CD4-positive, alpha-beta T cell treated with Interleukin-2 at 100 ng/mL for 4 hours (primary cell): ENCODE measurements around the gene MUC5B.
"Not testable (repeated sequence)": the region's sequence is repeated elsewhere in the genome, so short reads cannot be mapped to it uniquely, and the experiment has no call there.

Experiments used
- DNase-seq: peaks from one replicate; pipeline ENCODE4 v3.0.0-alpha.2; 2020; ENCODE audit warnings: low spot score

MUC5B gene

GRCh38 chr11:1189816-1190215 lies 33.0 kb upstream of the MUC5B start:
- not testable (repeated sequence) for DNase-seq

- DNase-seq = not testable (repeated sequence)
Measured at GRCh38 chr11:1191786-1192470, 30.9 kb upstream of the MUC5B start.

DNA sequence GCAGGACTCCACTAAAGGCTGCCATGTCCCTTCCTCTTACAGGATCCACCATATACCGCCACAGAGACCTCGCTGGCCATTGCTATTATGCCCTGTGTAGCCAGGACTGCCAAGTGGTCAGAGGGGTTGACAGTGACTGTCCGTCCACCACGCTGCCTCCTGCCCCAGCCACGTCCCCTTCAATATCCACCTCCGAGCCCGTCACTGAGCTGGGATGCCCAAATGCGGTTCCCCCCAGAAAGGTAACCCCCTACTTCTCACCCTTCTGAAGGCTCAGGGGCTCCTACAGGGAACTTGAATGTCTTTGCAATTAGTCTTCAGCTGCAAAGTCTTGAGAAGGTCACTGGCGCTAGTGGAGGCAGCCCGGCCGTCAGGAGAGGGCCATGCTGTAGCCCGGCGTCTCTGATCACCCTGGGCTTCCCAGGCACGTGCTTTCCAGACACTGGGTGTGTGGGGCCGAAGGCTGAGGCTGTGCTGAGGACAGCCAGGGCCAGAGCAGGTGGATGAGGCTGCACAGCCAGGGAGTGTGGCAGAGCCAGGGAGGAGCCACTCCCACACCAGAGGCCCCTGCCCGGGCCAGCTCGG lies 30.0 kb upstream of the MUC5B start:
- no peak for DNase-seq

- no peak for DNase-seq
Measured at GRCh38 chr11:1193326-1194230, 29.3 kb upstream of the MUC5B start.

DNA sequence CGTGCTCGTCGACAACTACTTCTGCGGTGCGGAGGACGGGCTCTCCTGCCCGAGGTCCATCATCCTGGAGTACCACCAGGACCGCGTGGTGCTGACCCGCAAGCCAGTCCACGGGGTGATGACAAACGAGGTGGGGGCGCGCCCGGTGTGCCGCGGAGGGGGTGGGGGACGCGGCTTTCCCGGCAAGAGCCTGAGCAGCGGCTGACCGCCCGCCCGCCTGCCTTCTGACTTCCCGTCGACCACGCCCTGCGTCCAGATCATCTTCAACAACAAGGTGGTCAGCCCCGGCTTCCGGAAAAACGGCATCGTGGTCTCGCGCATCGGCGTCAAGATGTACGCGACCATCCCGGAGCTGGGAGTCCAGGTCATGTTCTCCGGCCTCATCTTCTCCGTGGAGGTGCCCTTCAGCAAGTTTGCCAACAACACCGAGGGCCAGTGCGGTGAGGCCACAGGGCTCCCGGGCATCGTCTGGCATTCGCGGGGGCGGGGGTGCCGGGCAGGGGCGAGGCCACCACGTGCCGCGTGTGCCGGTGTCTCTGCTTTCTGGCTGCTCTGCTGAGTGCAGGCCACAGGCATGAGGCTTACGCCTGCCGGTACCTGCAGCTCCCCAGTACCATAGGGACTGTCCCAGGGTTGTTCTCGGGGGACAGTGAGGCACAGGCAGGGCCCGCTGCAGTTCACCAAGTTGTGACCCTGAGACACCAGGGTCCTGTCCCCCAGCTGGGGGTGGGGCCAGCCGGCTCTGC lies 28.5 kb upstream of the MUC5B start:
- DNase-seq = no peak

DNA sequence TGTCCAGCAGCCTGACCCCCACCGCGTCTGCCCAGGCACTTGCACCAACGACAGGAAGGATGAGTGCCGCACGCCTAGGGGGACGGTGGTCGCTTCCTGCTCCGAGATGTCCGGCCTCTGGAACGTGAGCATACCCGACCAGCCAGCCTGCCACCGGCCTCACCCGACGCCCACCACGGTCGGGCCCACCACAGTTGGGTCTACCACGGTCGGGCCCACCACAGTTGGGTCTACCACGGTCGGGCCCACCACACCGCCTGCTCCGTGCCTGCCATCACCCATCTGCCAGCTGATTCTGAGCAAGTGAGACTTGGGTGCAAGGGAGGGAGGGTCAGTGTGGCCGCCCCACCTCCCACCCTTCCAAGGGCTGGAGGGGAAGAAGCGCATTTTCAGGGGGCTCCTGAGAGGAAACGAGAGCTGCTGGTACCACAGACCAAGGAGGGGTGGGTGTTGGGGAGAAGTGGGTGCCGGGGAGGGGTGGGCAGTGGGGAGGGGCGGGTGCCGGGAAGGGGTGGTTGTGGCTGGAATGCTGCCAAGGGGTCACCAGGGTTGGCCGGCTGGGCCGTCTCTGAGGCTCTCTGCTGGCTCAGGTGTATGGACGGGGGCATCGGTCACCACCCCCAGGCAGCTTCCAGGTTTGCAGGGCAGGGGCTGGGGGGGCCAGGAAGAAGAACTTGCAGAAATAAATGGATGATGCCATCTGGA lies 27.7 kb upstream of the MUC5B start:
- DNase-seq = no peak

DNA sequence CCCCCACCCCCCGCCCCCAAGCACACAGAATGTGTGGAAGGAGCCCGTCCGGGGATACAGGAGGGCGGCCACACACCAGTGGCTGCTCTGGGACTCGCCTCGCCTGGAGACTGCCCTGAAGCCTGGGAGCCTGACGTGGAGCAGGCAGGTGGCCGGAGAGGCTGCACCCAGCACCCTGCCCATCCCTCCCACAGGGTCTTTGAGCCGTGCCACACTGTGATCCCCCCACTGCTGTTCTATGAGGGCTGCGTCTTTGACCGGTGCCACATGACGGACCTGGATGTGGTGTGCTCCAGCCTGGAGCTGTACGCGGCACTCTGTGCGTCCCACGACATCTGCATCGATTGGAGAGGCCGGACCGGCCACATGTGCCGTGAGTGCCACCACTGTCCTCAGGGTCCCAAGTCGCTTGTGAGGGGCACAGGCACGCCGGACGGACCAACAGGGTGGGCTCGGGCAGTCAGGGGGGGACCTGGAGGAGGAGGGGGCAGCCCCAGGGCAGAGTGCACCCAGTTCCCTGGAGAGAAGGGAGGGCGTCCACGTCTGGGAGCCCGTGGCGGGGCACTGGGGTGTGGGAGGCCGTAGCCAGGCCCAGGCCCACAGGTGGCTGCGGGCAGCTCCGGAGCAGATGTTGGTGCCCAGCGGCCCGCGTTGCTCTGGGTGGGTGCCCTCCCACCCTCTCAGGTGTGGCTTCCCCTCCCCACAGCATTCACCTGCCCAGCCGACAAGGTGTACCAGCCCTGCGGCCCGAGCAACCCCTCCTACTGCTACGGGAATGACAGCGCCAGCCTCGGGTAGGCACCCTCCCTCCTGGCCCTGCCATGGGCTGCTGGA lies 27.0 kb upstream of the MUC5B start:
- no peak for DNase-seq

- no peak for DNase-seq
Measured at GRCh38 chr11:1196516-1197391, 26.1 kb upstream of the MUC5B start.

DNA sequence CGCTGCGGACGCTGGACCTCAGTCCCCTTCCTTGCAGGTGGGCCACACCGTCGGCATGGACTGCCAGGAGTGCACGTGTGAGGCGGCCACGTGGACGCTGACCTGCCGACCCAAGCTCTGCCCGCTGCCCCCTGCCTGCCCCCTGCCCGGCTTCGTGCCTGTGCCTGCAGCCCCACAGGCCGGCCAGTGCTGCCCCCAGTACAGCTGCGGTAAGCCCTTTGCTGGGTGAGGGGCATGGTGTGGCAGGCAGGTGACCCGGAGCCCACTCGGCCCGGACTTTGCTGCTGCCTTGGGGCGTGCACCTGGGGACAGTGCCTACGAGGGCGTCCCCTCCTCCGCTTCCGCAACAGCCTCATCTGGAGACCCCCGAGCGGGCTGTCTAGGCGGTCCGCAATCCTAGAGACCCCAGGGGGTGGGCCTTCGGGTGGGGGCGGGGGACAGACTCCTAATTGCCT lies 25.4 kb upstream of the MUC5B start:
- DNase-seq = no peak

DNA sequence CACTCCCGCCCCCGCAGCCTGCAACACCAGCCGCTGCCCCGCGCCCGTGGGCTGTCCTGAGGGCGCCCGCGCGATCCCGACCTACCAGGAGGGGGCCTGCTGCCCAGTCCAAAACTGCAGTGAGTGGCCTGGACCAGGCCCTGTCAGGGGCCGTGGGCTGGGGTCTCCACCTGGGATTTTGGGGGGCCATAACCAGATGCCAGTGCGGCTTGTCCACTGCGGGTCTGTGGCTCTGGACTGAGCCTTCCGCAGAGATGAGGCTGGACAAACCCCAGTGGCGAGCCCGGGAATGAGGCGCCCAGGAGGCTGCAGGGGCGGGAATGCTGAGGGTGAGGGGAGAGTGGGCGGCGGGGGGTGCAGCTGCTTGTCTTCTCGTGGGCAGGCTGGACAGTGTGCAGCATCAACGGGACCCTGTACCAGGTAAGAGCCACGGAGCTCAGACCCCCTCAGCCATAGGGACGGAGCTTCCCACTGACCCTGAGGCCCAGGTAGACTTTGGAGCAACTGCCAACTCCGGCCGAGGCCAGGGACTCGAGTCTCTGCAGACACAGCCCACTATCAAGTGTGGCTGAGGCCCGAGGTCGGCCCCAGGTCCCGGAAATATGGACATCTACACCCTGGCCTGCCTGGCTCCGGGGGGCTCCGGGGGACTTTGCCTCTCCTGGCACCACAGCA lies 24.8 kb upstream of the MUC5B start:
- DNase-seq = no peak

GRCh38 chr11:1198561-1199240 lies 24.2 kb upstream of the MUC5B start:
- no peak for DNase-seq

DNA sequence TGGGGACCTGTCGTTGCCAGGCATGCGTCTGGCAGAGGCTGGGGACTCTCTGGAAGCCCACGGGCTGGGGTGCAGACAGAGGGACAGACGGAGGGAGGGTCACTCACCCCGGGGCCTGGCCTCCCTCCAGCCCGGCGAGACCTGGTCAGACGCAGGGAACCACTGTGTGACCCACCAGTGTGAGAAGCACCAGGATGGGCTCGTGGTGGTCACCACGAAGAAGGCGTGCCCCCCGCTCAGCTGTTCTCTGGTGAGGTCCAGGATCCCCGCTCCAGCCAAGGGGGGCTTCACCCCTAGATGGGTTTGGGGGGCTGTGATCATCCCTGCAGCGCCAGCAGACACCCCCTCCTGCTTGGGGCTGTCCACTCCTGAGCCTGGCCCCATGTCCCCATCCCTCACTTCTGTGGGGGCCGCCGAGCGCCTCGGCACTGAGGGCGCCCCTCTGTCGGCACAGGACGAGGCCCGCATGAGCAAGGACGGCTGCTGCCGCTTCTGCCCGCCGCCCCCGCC lies 23.6 kb upstream of the MUC5B start:
- no peak for DNase-seq

- no peak for DNase-seq
Measured at GRCh38 chr11:1199751-1200610, 22.9 kb upstream of the MUC5B start.

DNA sequence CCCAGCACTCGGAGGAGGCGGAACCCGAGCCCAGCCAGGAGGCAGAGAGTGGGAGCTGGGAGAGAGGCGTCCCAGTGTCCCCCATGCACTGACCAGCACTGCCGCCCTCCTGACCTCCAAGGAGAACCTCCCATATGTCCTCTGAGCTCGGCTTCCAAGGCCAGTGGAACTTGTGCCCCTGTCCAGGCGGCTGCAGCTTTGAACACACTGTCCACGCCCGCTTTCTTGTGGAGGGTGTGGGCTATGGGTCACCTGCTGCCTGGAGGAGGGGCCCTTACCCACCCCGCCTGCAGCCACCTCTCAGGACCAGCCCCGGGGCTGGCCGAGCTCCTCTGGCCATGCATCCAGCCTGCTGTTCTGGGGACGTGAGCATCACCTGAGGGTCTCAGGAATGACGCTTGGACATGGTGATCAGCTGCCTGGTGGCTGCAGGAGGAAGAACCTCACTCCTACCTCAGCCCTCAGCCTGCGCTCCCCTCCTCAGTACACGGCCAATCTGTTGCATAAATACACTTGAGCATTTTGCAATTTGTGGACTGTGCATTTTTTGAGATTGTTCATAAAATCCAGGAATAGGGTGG lies 22.2 kb upstream of the MUC5B start:
- DNase-seq = no peak

DNA sequence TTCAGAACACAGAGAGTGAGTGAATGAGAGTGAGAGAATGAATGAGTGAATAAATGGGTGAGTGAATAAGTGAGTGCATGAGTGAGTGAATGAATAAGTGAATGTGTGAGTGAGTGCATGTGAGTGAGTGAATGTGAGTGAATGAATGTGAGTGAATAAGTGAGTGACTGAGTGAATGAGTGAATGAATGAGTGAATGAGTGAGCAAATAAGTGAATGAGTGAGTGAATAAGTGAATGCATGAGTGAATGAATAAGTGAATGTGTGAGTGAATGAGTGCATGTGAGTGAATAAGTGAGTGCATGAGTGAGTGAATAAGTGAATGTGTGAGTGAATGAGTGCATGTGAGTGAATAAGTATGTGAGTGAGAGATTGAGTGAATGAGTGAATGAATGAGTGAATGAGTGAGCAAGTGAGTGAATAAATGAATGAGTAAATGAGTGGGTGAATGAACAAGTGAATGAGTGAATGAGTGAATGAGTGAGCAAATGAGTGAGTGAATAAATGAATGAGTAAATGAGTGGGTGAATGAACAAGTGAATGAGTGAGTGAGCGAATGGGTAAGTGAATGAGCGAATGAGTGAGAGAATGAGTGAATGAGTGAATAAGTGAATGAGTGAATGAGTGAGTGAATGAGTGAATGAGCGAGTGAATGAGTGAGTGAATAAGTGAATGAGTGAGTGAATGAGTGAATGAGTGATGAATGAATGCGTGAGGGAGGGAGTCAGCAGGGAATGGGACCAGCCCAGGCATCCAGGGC lies 21.3 kb upstream of the MUC5B start:
- DNase-seq = no peak

DNA sequence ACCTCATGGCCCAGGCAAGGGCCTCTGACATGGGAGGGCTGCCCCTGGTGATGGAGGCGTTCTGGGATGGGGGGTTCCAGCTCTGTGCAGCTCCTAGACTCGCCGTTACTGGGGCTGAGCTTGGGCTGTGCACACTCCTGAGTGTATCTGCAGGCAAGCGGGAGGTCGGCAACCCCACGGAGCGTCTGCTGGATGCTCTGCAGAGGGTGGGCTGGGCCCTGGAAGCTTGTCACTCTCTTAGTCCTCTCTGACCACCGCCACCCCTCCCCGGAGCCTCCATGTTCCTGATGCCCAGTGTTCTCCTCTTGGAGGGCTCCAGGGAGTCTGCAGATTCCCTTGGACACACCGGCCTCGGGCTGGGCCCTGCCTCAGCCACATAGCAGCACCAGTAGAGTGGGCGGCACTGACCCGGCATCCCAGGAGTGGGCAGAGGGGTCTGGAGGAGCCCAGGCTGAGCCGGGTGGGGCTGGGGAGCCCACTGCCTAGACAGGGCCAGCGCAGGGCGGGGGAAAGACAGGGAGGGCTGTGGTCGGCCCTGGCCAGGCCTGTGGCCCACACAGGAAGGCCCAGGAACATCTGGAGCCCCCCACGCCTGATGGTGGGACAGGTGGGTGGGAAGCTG lies 20.6 kb upstream of the MUC5B start:
- no peak for DNase-seq
